Hepatocyte (in vitro differentiated cells): ENCODE results near the gene ARID3A.

Experiments
- CTCF ChIP-seq: fragments of 200-600 bp; sonication (generic); IDR thresholded peaks from 2 replicates; pipeline ENCODE4 v1.5.1; 2016; ENCODE audit warnings: antibody characterized with exemption, mild to moderate bottlenecking; ENCODE audit not compliant: poor library complexity
- EZH2 ChIP-seq: fragments of 200-600 bp; sonication (generic); IDR thresholded peaks from 2 replicates; pipeline ENCODE4 v1.6.1; 2016; ENCODE audit warnings: antibody characterized with exemption, mild to moderate bottlenecking, borderline replicate concordance
- EZH2phosphoT487 ChIP-seq: fragments of 200-600 bp; sonication (generic); IDR thresholded peaks from one replicate; pipeline ENCODE4 v1.6.1; 2018; ENCODE audit warnings: antibody characterized with exemption, mild to moderate bottlenecking, low read depth, moderate library complexity; ENCODE audit not compliant: unreplicated experiment, severe bottlenecking

- TF ChIP-seq CTCF (no peak), EZH2 (no peak), EZH2phosphoT487 (no peak)
Measured at GRCh38 chr19:944663-945241, 18.9 kb downstream of the ARID3A start.
